ENCODE results near the gene ACTBL2.
"Not testable (repeated sequence)": the region's sequence is repeated elsewhere in the genome, so short reads cannot be mapped to it uniquely, and the experiment has no call there.

The ACTBL2 gene

GRCh38 chr5:57482671-57483106 is at the start of gene ACTBL2:
ACTBL2 (minus strand) TSS chr5:57482811; CDS start chr5:57482707, 104 bp downstream.
- no peak for DNase-seq
- no peak within 1 kb of the TSS for H3K27ac Mint-ChIP-seq
- H3K27me3 Mint-ChIP-seq: no peaks in the 10 kb centered on the region
- no peaks in the 10 kb centered on the region for H3K9me3 Mint-ChIP-seq
- CTCF ChIA-PET: no interaction called here
- no peaks in the 10 kb centered on the region for H3K36me3 Mint-ChIP-seq
- H3K4me3 Mint-ChIP-seq: no peak within 1 kb of the TSS
- no peaks in the 10 kb centered on the region for H3K4me1 Mint-ChIP-seq

GRCh38 chr5:57531333-57531732 is 48.7 kb upstream of the ACTBL2 start:
- no peak overlapping the region for H3K4me3 Mint-ChIP-seq
- H3K27ac Mint-ChIP-seq: no peak overlapping the region
- CTCF ChIA-PET: no interaction called here
- no peaks in the 10 kb centered on the region for H3K27me3 Mint-ChIP-seq
- no peaks in the 10 kb centered on the region for H3K9me3 Mint-ChIP-seq
- no peaks in the 10 kb centered on the region for H3K4me1 Mint-ChIP-seq
- no peak for DNase-seq
- H3K36me3 Mint-ChIP-seq: no peaks in the 10 kb centered on the region

GRCh38 chr5:57529864-57530263 is 47.3 kb upstream of the ACTBL2 start:
- no peak overlapping the region for H3K27ac Mint-ChIP-seq
- no peaks in the 10 kb centered on the region for H3K27me3 Mint-ChIP-seq
- H3K4me3 Mint-ChIP-seq: no peak overlapping the region
- H3K4me1 Mint-ChIP-seq: no peaks in the 10 kb centered on the region
- DNase-seq: no peak
- H3K36me3 Mint-ChIP-seq: no peaks in the 10 kb centered on the region
- CTCF ChIA-PET: no interaction called here
- H3K9me3 Mint-ChIP-seq: no peaks in the 10 kb centered on the region

GRCh38 chr5:57527870-57528269 is 45.3 kb upstream of the ACTBL2 start:
- DNase-seq: no peak
- H3K4me1 Mint-ChIP-seq: no peaks in the 10 kb centered on the region
- CTCF ChIA-PET: no interaction called here
- no peaks in the 10 kb centered on the region for H3K9me3 Mint-ChIP-seq
- no peak overlapping the region for H3K27ac Mint-ChIP-seq
- no peaks in the 10 kb centered on the region for H3K27me3 Mint-ChIP-seq
- H3K36me3 Mint-ChIP-seq: no peaks in the 10 kb centered on the region
- H3K4me3 Mint-ChIP-seq: no peak overlapping the region

GRCh38 chr5:57524348-57525060 is 41.9 kb upstream of the ACTBL2 start:
- H3K4me3 Mint-ChIP-seq: no peak overlapping the region
- H3K9me3 Mint-ChIP-seq: no peaks in the 10 kb centered on the region
- no peaks in the 10 kb centered on the region for H3K36me3 Mint-ChIP-seq
- no peak for DNase-seq
- no peaks in the 10 kb centered on the region for H3K27me3 Mint-ChIP-seq
- no peaks in the 10 kb centered on the region for H3K4me1 Mint-ChIP-seq
- H3K27ac Mint-ChIP-seq: no peak overlapping the region
- CTCF ChIA-PET: no interaction called here

GRCh38 chr5:57522477-57522876 is 39.9 kb upstream of the ACTBL2 start:
- H3K36me3 Mint-ChIP-seq, H3K9me3 Mint-ChIP-seq, H3K4me3 Mint-ChIP-seq, H3K4me1 Mint-ChIP-seq, H3K27ac Mint-ChIP-seq, H3K27me3 Mint-ChIP-seq, DNase-seq: not testable (repeated sequence)
- CTCF ChIA-PET: interaction anchor here (0.6 kb wide), 1 partner anchor 657 kb away, joined by 3 read pairs; no protein-coding TSS in a partner anchor

- DNase-seq, CTCF ChIA-PET, H3K9me3 Mint-ChIP-seq: not testable (repeated sequence)
Measured at GRCh38 chr5:57518415-57518814, 35.8 kb upstream of the ACTBL2 start.

GRCh38 chr5:57517250-57517649 is 34.6 kb upstream of the ACTBL2 start:
- no peak overlapping the region for H3K4me3 Mint-ChIP-seq
- no peaks in the 10 kb centered on the region for H3K4me1 Mint-ChIP-seq
- peaks cover 3% of the 10 kb centered on the region for H3K27me3 Mint-ChIP-seq
- no peak for DNase-seq
- CTCF ChIA-PET: no interaction called here
- H3K27ac Mint-ChIP-seq: no peak overlapping the region
- no peaks in the 10 kb centered on the region for H3K36me3 Mint-ChIP-seq
- no peaks in the 10 kb centered on the region for H3K9me3 Mint-ChIP-seq

More at GRCh38 chr5:57518415-57518814, 35.8 kb upstream of the ACTBL2 start:
- H3K4me3 Mint-ChIP-seq, H3K4me1 Mint-ChIP-seq, H3K27ac Mint-ChIP-seq, H3K36me3 Mint-ChIP-seq, H3K27me3 Mint-ChIP-seq: not testable (repeated sequence)

- H3K27me3 Mint-ChIP-seq: peaks cover 11% of the 10 kb centered on the region
- H3K4me1 Mint-ChIP-seq: no peaks in the 10 kb centered on the region
- H3K36me3 Mint-ChIP-seq: no peaks in the 10 kb centered on the region
- H3K9me3 Mint-ChIP-seq: no peaks in the 10 kb centered on the region
- no peak overlapping the region for H3K27ac Mint-ChIP-seq
- H3K4me3 Mint-ChIP-seq: no peak overlapping the region
- no peak for DNase-seq
- CTCF ChIA-PET: no interaction called here
Measured at GRCh38 chr5:57513785-57514184, 31.2 kb upstream of the ACTBL2 start.

GRCh38 chr5:57511321-57511720 is 28.7 kb upstream of the ACTBL2 start:
- CTCF ChIA-PET: no interaction called here
- H3K4me3 Mint-ChIP-seq: no peak overlapping the region
- no peaks in the 10 kb centered on the region for H3K36me3 Mint-ChIP-seq
- H3K27me3 Mint-ChIP-seq: peaks cover 11% of the 10 kb centered on the region
- no peaks in the 10 kb centered on the region for H3K9me3 Mint-ChIP-seq
- H3K4me1 Mint-ChIP-seq: no peaks in the 10 kb centered on the region
- H3K27ac Mint-ChIP-seq: no peak overlapping the region
- no peak for DNase-seq

GRCh38 chr5:57509501-57510260 is 27.1 kb upstream of the ACTBL2 start:
- no peaks in the 10 kb centered on the region for H3K9me3 Mint-ChIP-seq
- no peak overlapping the region for H3K27ac Mint-ChIP-seq
- H3K36me3 Mint-ChIP-seq: no peaks in the 10 kb centered on the region
- no peak overlapping the region for H3K4me3 Mint-ChIP-seq
- H3K4me1 Mint-ChIP-seq: no peaks in the 10 kb centered on the region
- DNase-seq: no peak
- H3K27me3 Mint-ChIP-seq: peaks cover 11% of the 10 kb centered on the region
- CTCF ChIA-PET: no interaction called here

GRCh38 chr5:57508211-57508610 is 25.6 kb upstream of the ACTBL2 start:
- Mint-ChIP-seq H3K36me3 (no peaks in the 10 kb centered on the region), H3K27me3 (peaks cover 15% of the 10 kb centered on the region), H3K4me1 (no peaks in the 10 kb centered on the region), H3K9me3 (no peaks in the 10 kb centered on the region), H3K27ac (no peak overlapping the region), H3K4me3 (no peak overlapping the region)
- CTCF ChIA-PET: interaction anchor here (1.4 kb wide), 1 partner anchor 8 kb away, joined by 7 read pairs; no protein-coding TSS in a partner anchor
- no peak for DNase-seq

GRCh38 chr5:57505272-57506200 is 22.9 kb upstream of the ACTBL2 start:
- peaks cover 12% of the 10 kb centered on the region for H3K27me3 Mint-ChIP-seq
- H3K4me3 Mint-ChIP-seq: no peak overlapping the region
- DNase-seq: no peak
- no peaks in the 10 kb centered on the region for H3K36me3 Mint-ChIP-seq
- H3K9me3 Mint-ChIP-seq: no peaks in the 10 kb centered on the region
- H3K4me1 Mint-ChIP-seq: peaks cover 4% of the 10 kb centered on the region
- H3K27ac Mint-ChIP-seq: no peak overlapping the region
- CTCF ChIA-PET: no interaction called here

GRCh38 chr5:57504357-57504756 is 21.7 kb upstream of the ACTBL2 start:
- Mint-ChIP-seq H3K27me3 (peaks cover 8% of the 10 kb centered on the region), H3K27ac (no peak overlapping the region), H3K4me3 (no peak overlapping the region), H3K9me3 (no peaks in the 10 kb centered on the region), H3K4me1 (peaks cover 11% of the 10 kb centered on the region), H3K36me3 (no peaks in the 10 kb centered on the region)
- CTCF ChIA-PET: no interaction called here
- no peak for DNase-seq

Measured in activated naive CD4-positive, alpha-beta T cell treated with anti-CD3 and anti-CD28 coated beads, Interleukin-2, amount 10 ng/mL, durations not matched to agents 7 days and 5 days (primary cell).